ENCODE measurements around the gene TMPRSS4. TPM values are rescaled to one million over a fixed set of nuclear protein-coding genes. Genes with fewer than 3 reads are reported as not detected.

Gene TMPRSS4
- total RNA-seq, 1 donor from 2014 or later = not detected

- no peaks in the 10 kb centered on the region for H3K79me2 ChIP-seq (ENCODE audit: insufficient read depth, low read length)
- H3K4me3 ChIP-seq (ENCODE audit: insufficient read depth, low read depth, low read length) = no peak overlapping the region
- DNase-seq (ENCODE audit: low read depth) = no peak
- peaks cover 10% of the 10 kb centered on the region for H3K27me3 ChIP-seq (ENCODE audit: insufficient read depth, low read length)
- no peaks in the 10 kb centered on the region for H3K4me1 ChIP-seq (ENCODE audit: insufficient read depth, low read length)
- H3K27ac ChIP-seq (ENCODE audit: low read depth, low read length) = no peak overlapping the region
- no peak overlapping the region for H2AFZ ChIP-seq (ENCODE audit: low read depth, low read length)
- H3K4me2 ChIP-seq (ENCODE audit: low read length) = no peak overlapping the region
- Mint-ChIP-seq H3K36me3 (ENCODE audit: low read depth, unreplicated experiment) (no peaks in the 10 kb centered on the region), H3K4me3 (ENCODE audit: unreplicated experiment) (no peak overlapping the region), H3K9me3 (ENCODE audit: unreplicated experiment) (no peaks in the 10 kb centered on the region), H3K27me3 (ENCODE audit: low read depth, unreplicated experiment) (peaks cover 80% of the 10 kb centered on the region), H3K4me1 (ENCODE audit: low read depth, unreplicated experiment) (no peaks in the 10 kb centered on the region), H3K27ac (ENCODE audit: unreplicated experiment) (no peak overlapping the region)
- no peak for FAIRE-seq
- no peaks in the 10 kb centered on the region for H3K9me3 ChIP-seq (ENCODE audit: insufficient read depth, low read depth, low read length)
- no peaks in the 10 kb centered on the region for H3K36me3 ChIP-seq (ENCODE audit: insufficient read depth, low read length)
- H3K9ac ChIP-seq (ENCODE audit: low read length) = no peak overlapping the region
- H4K20me1 ChIP-seq (ENCODE audit: insufficient read depth, low read length) = no peaks in the 10 kb centered on the region
- TF ChIP-seq CTCF (IDR thresholded peaks at IDR 0.05; ENCODE audit: insufficient read depth, low read depth, low read length) (no peak), EZH2 (IDR thresholded peaks at IDR 0.05; ENCODE audit: insufficient read depth, low read length) (no peak)
Observed at GRCh38 chr11:118136801-118137200, 59.9 kb downstream of the TMPRSS4 start.

- TF ChIP-seq EZH2 (IDR thresholded peaks at IDR 0.05; ENCODE audit: insufficient read depth, low read length) = no peak
- no peak for TF ChIP-seq CTCF (IDR thresholded peaks at IDR 0.05; ENCODE audit: insufficient read depth, low read depth, low read length)
- DNase-seq (ENCODE audit: low read depth) = no peak
- Mint-ChIP-seq H3K4me1 (ENCODE audit: low read depth, unreplicated experiment) (no peaks in the 10 kb centered on the region), H3K9me3 (ENCODE audit: unreplicated experiment) (no peaks in the 10 kb centered on the region), H3K36me3 (ENCODE audit: low read depth, unreplicated experiment) (no peaks in the 10 kb centered on the region), H3K27ac (ENCODE audit: unreplicated experiment) (no peak overlapping the region), H3K27me3 (ENCODE audit: low read depth, unreplicated experiment) (peaks cover 80% of the 10 kb centered on the region), H3K4me3 (ENCODE audit: unreplicated experiment) (no peak overlapping the region)
- Histone ChIP-seq H3K4me2 (ENCODE audit: low read length) (no peak overlapping the region), H2AFZ (ENCODE audit: low read depth, low read length) (no peak overlapping the region), H3K27ac (ENCODE audit: low read depth, low read length) (no peak overlapping the region), H3K9me3 (ENCODE audit: insufficient read depth, low read depth, low read length) (no peaks in the 10 kb centered on the region), H3K27me3 (ENCODE audit: insufficient read depth, low read length) (peaks cover 23% of the 10 kb centered on the region), H3K4me3 (ENCODE audit: insufficient read depth, low read depth, low read length) (no peak overlapping the region), H4K20me1 (ENCODE audit: insufficient read depth, low read length) (no peaks in the 10 kb centered on the region), H3K4me1 (ENCODE audit: insufficient read depth, low read length) (no peaks in the 10 kb centered on the region), H3K36me3 (ENCODE audit: insufficient read depth, low read length) (no peaks in the 10 kb centered on the region), H3K9ac (ENCODE audit: low read length) (no peak overlapping the region), H3K79me2 (ENCODE audit: insufficient read depth, low read length) (no peaks in the 10 kb centered on the region)
- FAIRE-seq = no peak
Observed at GRCh38 chr11:118138839-118139420, 62.1 kb downstream of the TMPRSS4 start.

GRCh38 chr11:118139578-118139977 lies 62.7 kb downstream of the TMPRSS4 start:
- Histone ChIP-seq H3K36me3 (ENCODE audit: insufficient read depth, low read length) (no peaks in the 10 kb centered on the region), H3K27me3 (ENCODE audit: insufficient read depth, low read length) (peaks cover 26% of the 10 kb centered on the region), H3K9ac (ENCODE audit: low read length) (no peak overlapping the region), H3K27ac (ENCODE audit: low read depth, low read length) (no peak overlapping the region), H3K4me1 (ENCODE audit: insufficient read depth, low read length) (no peaks in the 10 kb centered on the region), H4K20me1 (ENCODE audit: insufficient read depth, low read length) (no peaks in the 10 kb centered on the region), H2AFZ (ENCODE audit: low read depth, low read length) (no peak overlapping the region), H3K79me2 (ENCODE audit: insufficient read depth, low read length) (no peaks in the 10 kb centered on the region), H3K4me3 (ENCODE audit: insufficient read depth, low read depth, low read length) (no peak overlapping the region), H3K9me3 (ENCODE audit: insufficient read depth, low read depth, low read length) (no peaks in the 10 kb centered on the region), H3K4me2 (ENCODE audit: low read length) (no peak overlapping the region)
- FAIRE-seq = no peak
- Mint-ChIP-seq H3K9me3 (ENCODE audit: unreplicated experiment) (no peaks in the 10 kb centered on the region), H3K27me3 (ENCODE audit: low read depth, unreplicated experiment) (peaks cover 80% of the 10 kb centered on the region), H3K27ac (ENCODE audit: unreplicated experiment) (no peak overlapping the region), H3K36me3 (ENCODE audit: low read depth, unreplicated experiment) (no peaks in the 10 kb centered on the region), H3K4me1 (ENCODE audit: low read depth, unreplicated experiment) (no peaks in the 10 kb centered on the region), H3K4me3 (ENCODE audit: unreplicated experiment) (no peak overlapping the region)
- TF ChIP-seq EZH2 (IDR thresholded peaks at IDR 0.05; ENCODE audit: insufficient read depth, low read length) (no peak), CTCF (IDR thresholded peaks at IDR 0.05; ENCODE audit: insufficient read depth, low read depth, low read length) (no peak)
- DNase-seq (ENCODE audit: low read depth) = peak; percentile 4

All from astrocyte (in vitro differentiated cells and primary cell).